Measurements from ENCODE around the gene PDE1A. TPM values are rescaled to one million over a fixed set of nuclear protein-coding genes. Genes with fewer than 3 reads are reported as not detected.

PDE1A gene
- polyA plus RNA-seq, 1 of the 3 experiments (the other 2 are of a cell fraction): 0.08 TPM

GRCh38 chr2:182375862-182376261 lies 51.0 kb downstream of the PDE1A start:
- WGBS (ENCODE audit: low lambda C conversion rate): 30% methylated on average over 1 of the region's 1 CpG
- Histone ChIP-seq H3K4me1 (ENCODE audit: control insufficient read depth in 1 of 2, insufficient read depth in 2 of 2, low read depth in 1 of 2, low read length in 1 of 2) (peaks cover 2 to 12% of the 10 kb centered on the region in 2 experiments; a peak in 3 of 4 replicates), H4K20me1 (ENCODE audit: insufficient read depth) (no peaks in the 10 kb centered on the region), H3K9me2 (no peaks in the 10 kb centered on the region), H3K9ac (no peak overlapping the region), H3K36me3 (replicated peaks in 1 of 2; ENCODE audit: control insufficient read depth in 1 of 2, insufficient read depth in 2 of 2, low read length in 1 of 2) (no peaks in the 10 kb centered on the region), H3K4me3 (ENCODE audit: low read depth in 2 of 2, low read length in 1 of 2) (no peak overlapping the region), H3F3A (replicated peaks; ENCODE audit: insufficient read depth) (peaks cover 18% of the 10 kb centered on the region), H3K4me2 (no peak overlapping the region), H2AFZ (ENCODE audit: low read depth) (no peak overlapping the region), H3K27ac (ENCODE audit: low read depth in 2 of 2, low read length in 1 of 2) (no peak overlapping the region), H3K9me3 (no peaks in the 10 kb centered on the region), H3K79me2 (ENCODE audit: insufficient read depth) (no peaks in the 10 kb centered on the region), H3K27me3 (ENCODE audit: insufficient read depth) (no peaks in the 10 kb centered on the region)
- CTCF ChIA-PET: interaction anchor here (1.2 kb wide), 1 partner anchor 11 kb away, joined by 3 read pairs; no protein-coding TSS in a partner anchor
- POLR2A ChIA-PET: no interaction called here
- DNase-seq: no peak
- TF ChIP-seq CHD2 (IDR thresholded peaks at IDR 0.05; ENCODE audit: low read length, partially characterized antibody): no peak
- no peak for TF ChIP-seq MXI1 (IDR thresholded peaks at IDR 0.05; ENCODE audit: low read depth, low read length)
- no peak for TF ChIP-seq NRF1 (IDR thresholded peaks at IDR 0.05; ENCODE audit: low read depth, low read length)
- TF ChIP-seq GABPA (IDR thresholded peaks at IDR 0.05; ENCODE audit: low read depth): no peak
- no peak for TF ChIP-seq MEF2A (IDR thresholded peaks at IDR 0.05; ENCODE audit: borderline replicate concordance, low read depth)
- TF ChIP-seq FOSL2 (IDR thresholded peaks at IDR 0.05; ENCODE audit: borderline replicate concordance, low read depth): no peak

GRCh38 chr2:182372661-182373060 lies 54.2 kb downstream of the PDE1A start:
- Histone ChIP-seq H3K4me2 (peak overlapping the region; percentile 34), H3K9ac (peak overlapping the region; percentile 44; the same call in 1 of the 2 replicates), H3K27me3 (ENCODE audit: insufficient read depth) (no peaks in the 10 kb centered on the region), H4K20me1 (ENCODE audit: insufficient read depth) (no peaks in the 10 kb centered on the region), H3K9me2 (no peaks in the 10 kb centered on the region), H3K9me3 (no peaks in the 10 kb centered on the region), H3K79me2 (ENCODE audit: insufficient read depth) (no peaks in the 10 kb centered on the region), H3K4me1 (ENCODE audit: control insufficient read depth in 1 of 2, insufficient read depth in 2 of 2, low read depth in 1 of 2, low read length in 1 of 2) (peaks cover 2 to 12% of the 10 kb centered on the region in 2 experiments; a peak in 3 of 4 replicates), H3K27ac (ENCODE audit: low read depth in 2 of 2, low read length in 1 of 2) (peak overlapping the region; percentile 82 to 85), H3F3A (replicated peaks; ENCODE audit: insufficient read depth) (peaks cover 18% of the 10 kb centered on the region), H2AFZ (ENCODE audit: low read depth) (peak overlapping the region; percentile 81), H3K36me3 (replicated peaks in 1 of 2; ENCODE audit: control insufficient read depth in 1 of 2, insufficient read depth in 2 of 2, low read length in 1 of 2) (no peaks in the 10 kb centered on the region), H3K4me3 (ENCODE audit: low read depth in 2 of 2, low read length in 1 of 2) (no peak overlapping the region)
- POLR2A ChIA-PET: no interaction called here
- WGBS (ENCODE audit: low lambda C conversion rate): 0% methylated on average over 2 of the region's 2 CpGs
- CTCF ChIA-PET: no interaction called here
- no peak for DNase-seq
- TF ChIP-seq EP300 (IDR thresholded peaks at IDR 0.05; ENCODE audit: borderline replicate concordance in 1 of 2, low read depth in 1 of 2, low read length in 1 of 2): peak in 1 of 2 experiments; percentile 79; a peak in 1 of 4 replicates
- TF ChIP-seq, protein P1, sequence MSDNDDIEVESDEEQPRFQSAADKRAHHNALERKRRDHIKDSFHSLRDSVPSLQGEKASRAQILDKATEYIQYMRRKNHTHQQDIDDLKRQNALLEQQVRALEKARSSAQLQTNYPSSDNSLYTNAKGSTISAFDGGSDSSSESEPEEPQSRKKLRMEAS (IDR thresholded peaks at IDR 0.05; ENCODE audit: low read depth): peak; percentile 44; the same call in 1 of the 2 replicates
- TF ChIP-seq, protein P2, sequence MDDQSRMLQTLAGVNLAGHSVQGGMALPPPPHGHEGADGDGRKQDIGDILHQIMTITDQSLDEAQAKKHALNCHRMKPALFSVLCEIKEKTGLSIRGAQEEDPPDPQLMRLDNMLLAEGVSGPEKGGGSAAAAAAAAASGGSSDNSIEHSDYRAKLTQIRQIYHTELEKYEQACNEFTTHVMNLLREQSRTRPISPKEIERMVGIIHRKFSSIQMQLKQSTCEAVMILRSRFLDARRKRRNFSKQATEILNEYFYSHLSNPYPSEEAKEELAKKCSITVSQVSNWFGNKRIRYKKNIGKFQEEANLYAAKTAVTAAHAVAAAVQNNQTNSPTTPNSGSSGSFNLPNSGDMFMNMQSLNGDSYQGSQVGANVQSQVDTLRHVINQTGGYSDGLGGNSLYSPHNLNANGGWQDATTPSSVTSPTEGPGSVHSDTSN (IDR thresholded peaks at IDR 0.05): peak; percentile 33; the same call in 1 of the 2 replicates
- TF ChIP-seq JUND (IDR thresholded peaks at IDR 0.05): peak; percentile 91
- TF ChIP-seq IRF3 (IDR thresholded peaks at IDR 0.05; ENCODE audit: low read depth, low read length): no peak
- TF ChIP-seq TAF1 (IDR thresholded peaks at IDR 0.05; ENCODE audit: borderline replicate concordance, low read depth, low read length): peak; percentile 11; the same call in 1 of the 2 replicates
- no peak for TF ChIP-seq USF1 (IDR thresholded peaks at IDR 0.05; ENCODE audit: borderline replicate concordance, low read depth)
- TF ChIP-seq GATA2 (CRISPR knock-in tag; IDR thresholded peaks at IDR 0.05): no peak
- TF ChIP-seq POLR2AphosphoS5 (IDR thresholded peaks at IDR 0.05; ENCODE audit: low read depth, low read length): peak; percentile 57; the same call in 1 of the 2 replicates
- peak; percentile 88 for TF ChIP-seq FOSL2 (IDR thresholded peaks at IDR 0.05; ENCODE audit: borderline replicate concordance, low read depth)
- 0 out of 2 replicates have a peak, but pooled peaks have one; percentile 29 for TF ChIP-seq SIN3A (IDR thresholded peaks at IDR 0.05; ENCODE audit: borderline replicate concordance, low read depth, low read length)
- TF ChIP-seq, protein P3, sequence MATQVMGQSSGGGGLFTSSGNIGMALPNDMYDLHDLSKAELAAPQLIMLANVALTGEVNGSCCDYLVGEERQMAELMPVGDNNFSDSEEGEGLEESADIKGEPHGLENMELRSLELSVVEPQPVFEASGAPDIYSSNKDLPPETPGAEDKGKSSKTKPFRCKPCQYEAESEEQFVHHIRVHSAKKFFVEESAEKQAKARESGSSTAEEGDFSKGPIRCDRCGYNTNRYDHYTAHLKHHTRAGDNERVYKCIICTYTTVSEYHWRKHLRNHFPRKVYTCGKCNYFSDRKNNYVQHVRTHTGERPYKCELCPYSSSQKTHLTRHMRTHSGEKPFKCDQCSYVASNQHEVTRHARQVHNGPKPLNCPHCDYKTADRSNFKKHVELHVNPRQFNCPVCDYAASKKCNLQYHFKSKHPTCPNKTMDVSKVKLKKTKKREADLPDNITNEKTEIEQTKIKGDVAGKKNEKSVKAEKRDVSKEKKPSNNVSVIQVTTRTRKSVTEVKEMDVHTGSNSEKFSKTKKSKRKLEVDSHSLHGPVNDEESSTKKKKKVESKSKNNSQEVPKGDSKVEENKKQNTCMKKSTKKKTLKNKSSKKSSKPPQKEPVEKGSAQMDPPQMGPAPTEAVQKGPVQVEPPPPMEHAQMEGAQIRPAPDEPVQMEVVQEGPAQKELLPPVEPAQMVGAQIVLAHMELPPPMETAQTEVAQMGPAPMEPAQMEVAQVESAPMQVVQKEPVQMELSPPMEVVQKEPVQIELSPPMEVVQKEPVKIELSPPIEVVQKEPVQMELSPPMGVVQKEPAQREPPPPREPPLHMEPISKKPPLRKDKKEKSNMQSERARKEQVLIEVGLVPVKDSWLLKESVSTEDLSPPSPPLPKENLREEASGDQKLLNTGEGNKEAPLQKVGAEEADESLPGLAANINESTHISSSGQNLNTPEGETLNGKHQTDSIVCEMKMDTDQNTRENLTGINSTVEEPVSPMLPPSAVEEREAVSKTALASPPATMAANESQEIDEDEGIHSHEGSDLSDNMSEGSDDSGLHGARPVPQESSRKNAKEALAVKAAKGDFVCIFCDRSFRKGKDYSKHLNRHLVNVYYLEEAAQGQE (IDR thresholded peaks at IDR 0.05; ENCODE audit: low read depth, low read length): no peak
- TF ChIP-seq, protein P4, sequence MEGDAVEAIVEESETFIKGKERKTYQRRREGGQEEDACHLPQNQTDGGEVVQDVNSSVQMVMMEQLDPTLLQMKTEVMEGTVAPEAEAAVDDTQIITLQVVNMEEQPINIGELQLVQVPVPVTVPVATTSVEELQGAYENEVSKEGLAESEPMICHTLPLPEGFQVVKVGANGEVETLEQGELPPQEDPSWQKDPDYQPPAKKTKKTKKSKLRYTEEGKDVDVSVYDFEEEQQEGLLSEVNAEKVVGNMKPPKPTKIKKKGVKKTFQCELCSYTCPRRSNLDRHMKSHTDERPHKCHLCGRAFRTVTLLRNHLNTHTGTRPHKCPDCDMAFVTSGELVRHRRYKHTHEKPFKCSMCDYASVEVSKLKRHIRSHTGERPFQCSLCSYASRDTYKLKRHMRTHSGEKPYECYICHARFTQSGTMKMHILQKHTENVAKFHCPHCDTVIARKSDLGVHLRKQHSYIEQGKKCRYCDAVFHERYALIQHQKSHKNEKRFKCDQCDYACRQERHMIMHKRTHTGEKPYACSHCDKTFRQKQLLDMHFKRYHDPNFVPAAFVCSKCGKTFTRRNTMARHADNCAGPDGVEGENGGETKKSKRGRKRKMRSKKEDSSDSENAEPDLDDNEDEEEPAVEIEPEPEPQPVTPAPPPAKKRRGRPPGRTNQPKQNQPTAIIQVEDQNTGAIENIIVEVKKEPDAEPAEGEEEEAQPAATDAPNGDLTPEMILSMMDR (IDR thresholded peaks at IDR 0.05): no peak
- TF ChIP-seq NFIC (IDR thresholded peaks at IDR 0.05; ENCODE audit: borderline replicate concordance): peak; percentile 42; the same call in 1 of the 2 replicates

Data from SK-N-SH (cell line).